ENCODE results near the gene CCND3.

DNA sequence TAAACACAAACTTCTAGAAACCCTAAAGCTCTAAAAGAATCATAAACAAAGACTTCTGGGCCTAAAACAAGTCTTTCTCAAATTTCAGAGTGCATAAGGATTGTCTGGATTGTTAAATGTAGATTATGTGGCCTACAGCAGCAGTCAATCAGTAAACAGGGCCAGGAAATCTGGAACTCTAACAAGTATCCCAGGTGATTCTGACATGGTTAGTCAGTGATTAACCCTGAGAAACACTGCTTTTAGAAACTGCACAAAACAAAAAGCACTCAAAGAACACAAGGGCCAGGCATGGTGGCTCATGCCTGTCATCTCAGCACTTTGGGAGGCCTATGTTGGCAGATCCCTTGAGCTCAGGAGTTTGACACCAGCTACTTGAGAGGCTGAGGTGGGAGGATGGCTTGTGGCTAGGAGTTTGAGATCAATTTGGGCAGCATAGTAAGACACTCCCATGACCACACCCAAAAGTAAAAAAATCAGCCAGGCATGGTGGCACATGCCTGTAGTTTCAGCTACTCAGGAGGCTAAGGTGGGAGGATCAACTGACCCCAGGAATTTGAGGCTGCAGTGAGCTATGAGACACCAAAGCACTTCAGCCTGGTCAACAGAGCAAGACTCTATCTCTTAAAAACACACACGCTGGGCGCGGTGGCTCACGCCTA lies 26.6 kb downstream of the CCND3 start:
- TF ChIP-seq, protein P1, sequence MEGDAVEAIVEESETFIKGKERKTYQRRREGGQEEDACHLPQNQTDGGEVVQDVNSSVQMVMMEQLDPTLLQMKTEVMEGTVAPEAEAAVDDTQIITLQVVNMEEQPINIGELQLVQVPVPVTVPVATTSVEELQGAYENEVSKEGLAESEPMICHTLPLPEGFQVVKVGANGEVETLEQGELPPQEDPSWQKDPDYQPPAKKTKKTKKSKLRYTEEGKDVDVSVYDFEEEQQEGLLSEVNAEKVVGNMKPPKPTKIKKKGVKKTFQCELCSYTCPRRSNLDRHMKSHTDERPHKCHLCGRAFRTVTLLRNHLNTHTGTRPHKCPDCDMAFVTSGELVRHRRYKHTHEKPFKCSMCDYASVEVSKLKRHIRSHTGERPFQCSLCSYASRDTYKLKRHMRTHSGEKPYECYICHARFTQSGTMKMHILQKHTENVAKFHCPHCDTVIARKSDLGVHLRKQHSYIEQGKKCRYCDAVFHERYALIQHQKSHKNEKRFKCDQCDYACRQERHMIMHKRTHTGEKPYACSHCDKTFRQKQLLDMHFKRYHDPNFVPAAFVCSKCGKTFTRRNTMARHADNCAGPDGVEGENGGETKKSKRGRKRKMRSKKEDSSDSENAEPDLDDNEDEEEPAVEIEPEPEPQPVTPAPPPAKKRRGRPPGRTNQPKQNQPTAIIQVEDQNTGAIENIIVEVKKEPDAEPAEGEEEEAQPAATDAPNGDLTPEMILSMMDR (IDR thresholded peaks at IDR 0.05; ENCODE audit: low read length): no peak
- no peak for TF ChIP-seq EZH2 (optimal IDR thresholded peaks at IDR 0.05; ENCODE audit: low read depth, low read length)
- TF ChIP-seq EZH2phosphoT487 (IDR thresholded peaks at IDR 0.05; ENCODE audit: low read length): no peak

All from MM.1S (cell line).